ENCODE data around the gene CCDC183.
"Not testable (repeated sequence)": the region's sequence is repeated elsewhere in the genome, so short reads cannot be mapped to it uniquely, and the experiment has no call there.

CCDC183 gene

DNA sequence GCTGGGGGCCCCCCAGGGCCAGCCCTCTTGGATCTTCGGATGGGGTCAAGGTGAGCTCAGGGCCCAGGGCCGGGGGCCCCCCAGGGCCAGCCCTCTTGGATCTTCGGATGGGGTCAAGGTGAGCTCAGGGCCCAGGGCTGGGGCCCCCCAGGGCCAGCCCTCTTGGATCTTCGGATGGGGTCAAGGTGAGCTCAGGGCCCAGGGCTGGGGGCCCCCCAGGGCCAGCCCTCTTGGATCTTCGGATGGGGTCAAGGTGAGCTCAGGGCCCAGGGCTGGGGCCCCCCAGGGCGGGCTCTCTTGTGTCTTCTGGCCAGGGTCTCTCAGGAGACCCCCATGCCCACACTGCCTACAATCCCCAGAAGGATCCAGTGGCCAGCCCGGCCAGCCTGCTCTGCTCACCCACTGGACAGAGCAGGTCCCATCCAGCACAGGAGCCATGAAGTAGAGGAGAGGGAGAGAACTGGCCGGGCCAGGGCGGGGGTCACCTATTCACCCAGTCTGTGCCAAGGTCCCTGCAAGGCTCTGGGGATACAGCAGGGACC, 6.9 kb downstream of the CCDC183 start:
- H4K8ac ChIP-seq (ENCODE audit: low read depth, low read length); H3K4ac ChIP-seq (ENCODE audit: low read depth, low read length); H3K4me1 ChIP-seq (ENCODE audit: control insufficient read depth, low read depth, low read length); H2BK5ac ChIP-seq (ENCODE audit: low read length); H3K9ac ChIP-seq (ENCODE audit: low read length); H3K79me1 ChIP-seq (ENCODE audit: low read length); H2BK15ac ChIP-seq (replicated peaks; ENCODE audit: low read depth); H3K79me2 ChIP-seq (ENCODE audit: control insufficient read depth, insufficient read depth, low read length); H3K36me3 ChIP-seq (ENCODE audit: control insufficient read depth, insufficient read depth, low read length); H3K27me3 ChIP-seq (ENCODE audit: insufficient read depth, low read length, poor library complexity); H3K4me2 ChIP-seq (ENCODE audit: low read length); H3K23ac ChIP-seq (ENCODE audit: low read length); H3K56ac ChIP-seq (ENCODE audit: low read length); H3K27ac ChIP-seq (ENCODE audit: low read depth, low read length); DNase-seq; H2BK120ac ChIP-seq (ENCODE audit: low read depth, low read length); H3K18ac ChIP-seq (ENCODE audit: low read length); H2AK5ac ChIP-seq (ENCODE audit: low read length); H3K4me3 ChIP-seq (ENCODE audit: low read length); H4K5ac ChIP-seq (ENCODE audit: low read length): not testable (repeated sequence)
- WGBS (ENCODE audit: extremely low coverage, insufficient coverage, low lambda C conversion rate), result no CpG with 5 or more reads among the region's 9 CpGs

DNA sequence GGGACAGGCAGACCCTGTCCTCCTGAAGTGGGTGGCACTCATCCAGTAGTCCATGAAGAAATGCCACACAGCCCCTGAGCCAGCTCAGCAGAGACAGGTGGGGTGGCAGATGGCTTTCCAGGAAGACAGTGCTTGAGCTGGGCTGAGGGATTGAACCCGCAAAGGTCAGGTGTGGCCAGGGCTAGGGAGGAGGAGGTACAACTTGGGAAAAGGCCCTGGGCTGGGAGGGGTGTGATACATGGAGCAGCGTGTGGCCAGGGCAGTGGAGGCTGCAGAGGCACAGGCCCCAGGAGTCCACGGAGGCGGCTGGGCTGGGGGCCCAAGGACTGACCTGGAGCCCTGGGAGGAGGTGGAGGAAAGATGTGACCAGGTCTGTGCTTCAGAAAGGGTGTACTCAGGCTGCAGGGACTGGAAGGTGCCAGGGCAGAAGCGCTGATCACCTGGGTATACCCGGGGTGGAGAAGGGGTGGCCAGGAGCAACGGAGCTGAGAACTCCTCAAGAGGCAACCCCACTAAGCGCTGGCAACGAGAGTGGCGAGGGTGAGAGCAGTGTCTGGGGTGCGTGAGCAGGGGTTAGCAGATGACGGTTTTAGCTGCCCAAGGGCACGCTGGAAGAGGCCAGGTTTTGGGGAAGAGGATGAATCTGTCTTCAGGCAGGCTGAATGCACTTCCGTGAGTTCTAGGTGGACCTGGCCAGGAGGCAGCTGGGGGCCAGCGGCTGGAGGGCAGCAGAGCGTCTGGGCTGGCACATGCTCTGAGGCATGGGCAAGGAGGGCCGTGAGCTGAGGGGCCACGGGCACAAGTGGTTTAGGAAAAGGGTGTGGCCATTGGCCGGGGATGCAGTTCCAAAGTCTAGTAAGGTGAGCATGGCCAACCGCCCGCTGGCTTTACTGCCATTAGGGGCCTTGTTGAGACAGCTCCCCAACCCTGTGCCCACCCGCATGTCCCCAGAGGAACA, 7.7 kb downstream of the CCDC183 start:
- H3K27ac ChIP-seq (ENCODE audit: low read depth, low read length), result no peak overlapping the region
- H2BK15ac ChIP-seq (replicated peaks; ENCODE audit: low read depth), result no peak overlapping the region
- peaks cover 8% of the 10 kb centered on the region for H3K79me2 ChIP-seq (ENCODE audit: control insufficient read depth, insufficient read depth, low read length)
- H3K4ac ChIP-seq (ENCODE audit: low read depth, low read length), result no peak overlapping the region
- H4K5ac ChIP-seq (ENCODE audit: low read length), result no peak overlapping the region
- no peak overlapping the region for H2AK5ac ChIP-seq (ENCODE audit: low read length)
- no peak overlapping the region for H3K56ac ChIP-seq (ENCODE audit: low read length)
- H3K4me3 ChIP-seq (ENCODE audit: low read length), result no peak overlapping the region
- no peak for DNase-seq
- H3K79me1 ChIP-seq (ENCODE audit: low read length), result no peaks in the 10 kb centered on the region
- H3K23ac ChIP-seq (ENCODE audit: low read length), result no peak overlapping the region
- H2BK5ac ChIP-seq (ENCODE audit: low read length), result no peak overlapping the region
- H3K4me1 ChIP-seq (ENCODE audit: control insufficient read depth, low read depth, low read length), result peaks cover 1% of the 10 kb centered on the region
- H2BK120ac ChIP-seq (ENCODE audit: low read depth, low read length), result no peak overlapping the region
- H3K27me3 ChIP-seq (ENCODE audit: insufficient read depth, low read length, poor library complexity), result no peaks in the 10 kb centered on the region
- H3K36me3 ChIP-seq (ENCODE audit: control insufficient read depth, insufficient read depth, low read length), result no peaks in the 10 kb centered on the region
- H4K8ac ChIP-seq (ENCODE audit: low read depth, low read length), result no peak overlapping the region
- WGBS (ENCODE audit: extremely low coverage, insufficient coverage, low lambda C conversion rate), result no CpG with 5 or more reads among the region's 22 CpGs
- no peak overlapping the region for H3K18ac ChIP-seq (ENCODE audit: low read length)
- no peak overlapping the region for H3K4me2 ChIP-seq (ENCODE audit: low read length)
- no peak overlapping the region for H3K9ac ChIP-seq (ENCODE audit: low read length)

DNA sequence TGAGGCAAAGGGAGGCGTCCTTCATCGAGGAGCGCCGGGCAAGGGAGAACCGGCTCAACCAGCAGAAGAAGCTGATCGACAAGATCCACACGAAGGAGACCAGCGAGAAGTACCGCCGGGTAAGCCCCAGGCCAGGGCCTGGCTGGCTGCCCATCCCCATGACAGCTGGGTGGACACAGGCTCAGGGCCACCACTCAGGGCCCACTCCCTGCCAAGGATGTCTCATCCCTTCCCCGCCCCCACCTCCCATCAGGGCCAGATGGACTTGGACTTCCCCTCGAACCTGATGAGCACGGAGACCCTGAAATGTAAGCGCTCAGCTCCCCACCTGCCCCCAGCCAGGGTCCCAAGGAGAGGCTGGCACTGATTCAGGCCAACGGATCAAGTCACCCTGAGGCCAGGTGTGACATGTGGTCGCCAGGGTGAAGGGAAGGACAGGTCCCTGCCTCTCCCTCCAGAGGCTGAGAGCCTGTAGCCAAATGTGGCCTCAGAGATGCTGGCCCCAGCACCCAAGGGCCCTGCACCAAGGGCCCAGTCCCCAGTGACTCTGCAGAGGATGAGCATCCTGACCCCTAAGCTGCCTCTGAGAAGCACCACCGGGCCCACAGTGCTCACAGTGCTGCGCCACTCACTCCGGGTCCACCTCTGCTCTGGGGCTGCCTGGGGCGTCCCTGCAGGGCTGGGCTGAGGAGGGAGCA, 8.5 kb downstream of the CCDC183 start:
- no peak overlapping the region for H3K18ac ChIP-seq (ENCODE audit: low read length)
- H3K4ac ChIP-seq (ENCODE audit: low read depth, low read length), result no peak overlapping the region
- no peak overlapping the region for H2BK15ac ChIP-seq (replicated peaks; ENCODE audit: low read depth)
- H3K4me2 ChIP-seq (ENCODE audit: low read length), result no peak overlapping the region
- peaks cover 4% of the 10 kb centered on the region for H3K79me1 ChIP-seq (ENCODE audit: low read length)
- H3K36me3 ChIP-seq (ENCODE audit: control insufficient read depth, insufficient read depth, low read length), result no peaks in the 10 kb centered on the region
- peaks cover 3% of the 10 kb centered on the region for H3K4me1 ChIP-seq (ENCODE audit: control insufficient read depth, low read depth, low read length)
- H2AK5ac ChIP-seq (ENCODE audit: low read length), result no peak overlapping the region
- no peak overlapping the region for H2BK120ac ChIP-seq (ENCODE audit: low read depth, low read length)
- H3K23ac ChIP-seq (ENCODE audit: low read length), result no peak overlapping the region
- H3K56ac ChIP-seq (ENCODE audit: low read length), result no peak overlapping the region
- H4K5ac ChIP-seq (ENCODE audit: low read length), result no peak overlapping the region
- no peak overlapping the region for H2BK5ac ChIP-seq (ENCODE audit: low read length)
- no peak overlapping the region for H3K27ac ChIP-seq (ENCODE audit: low read depth, low read length)
- no peaks in the 10 kb centered on the region for H3K27me3 ChIP-seq (ENCODE audit: insufficient read depth, low read length, poor library complexity)
- no peak overlapping the region for H4K8ac ChIP-seq (ENCODE audit: low read depth, low read length)
- WGBS (ENCODE audit: extremely low coverage, insufficient coverage, low lambda C conversion rate), result no CpG with 5 or more reads among the region's 20 CpGs
- H3K79me2 ChIP-seq (ENCODE audit: control insufficient read depth, insufficient read depth, low read length), result peaks cover 16% of the 10 kb centered on the region
- no peak overlapping the region for H3K9ac ChIP-seq (ENCODE audit: low read length)
- H3K4me3 ChIP-seq (ENCODE audit: low read length), result no peak overlapping the region
- no peak for DNase-seq

DNA sequence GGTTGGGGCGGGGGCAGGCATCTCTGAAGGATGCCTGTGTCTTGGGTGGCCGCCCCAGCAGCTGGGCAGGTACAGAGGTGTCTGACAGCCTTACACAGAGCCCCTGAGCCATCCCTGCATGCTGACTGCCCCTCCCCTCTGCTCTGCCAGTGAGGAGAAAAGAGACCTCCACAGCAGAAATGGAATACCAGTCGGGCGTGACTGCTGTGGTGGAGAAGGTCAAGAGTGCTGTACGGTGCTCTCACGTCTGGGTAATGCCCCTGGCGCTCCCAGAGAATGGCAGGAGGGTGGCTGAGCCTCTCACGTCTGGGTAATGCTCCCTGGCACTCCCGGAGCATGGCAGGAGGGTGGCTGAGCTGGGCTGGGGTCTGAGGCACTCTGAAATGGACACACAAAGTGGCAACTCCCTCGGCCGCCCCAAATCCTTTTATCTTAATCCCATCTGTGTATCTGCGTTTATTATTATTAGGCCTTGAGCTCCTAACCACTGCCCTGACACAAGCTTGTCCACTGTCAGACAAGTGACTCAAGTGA, 9.1 kb downstream of the CCDC183 start:
- no peak overlapping the region for H3K4ac ChIP-seq (ENCODE audit: low read depth, low read length)
- H3K23ac ChIP-seq (ENCODE audit: low read length), result no peak overlapping the region
- H3K4me2 ChIP-seq (ENCODE audit: low read length), result no peak overlapping the region
- H4K5ac ChIP-seq (ENCODE audit: low read length), result no peak overlapping the region
- no peaks in the 10 kb centered on the region for H3K36me3 ChIP-seq (ENCODE audit: control insufficient read depth, insufficient read depth, low read length)
- no peak overlapping the region for H2BK15ac ChIP-seq (replicated peaks; ENCODE audit: low read depth)
- no peak overlapping the region for H3K27ac ChIP-seq (ENCODE audit: low read depth, low read length)
- no CpG with 5 or more reads among the region's 12 CpGs for WGBS (ENCODE audit: extremely low coverage, insufficient coverage, low lambda C conversion rate)
- H3K4me3 ChIP-seq (ENCODE audit: low read length), result no peak overlapping the region
- H3K79me2 ChIP-seq (ENCODE audit: control insufficient read depth, insufficient read depth, low read length), result peaks cover 21% of the 10 kb centered on the region
- no peak overlapping the region for H3K9ac ChIP-seq (ENCODE audit: low read length)
- no peaks in the 10 kb centered on the region for H3K27me3 ChIP-seq (ENCODE audit: insufficient read depth, low read length, poor library complexity)
- no peak for DNase-seq
- no peak overlapping the region for H3K18ac ChIP-seq (ENCODE audit: low read length)
- no peak overlapping the region for H2AK5ac ChIP-seq (ENCODE audit: low read length)
- H2BK5ac ChIP-seq (ENCODE audit: low read length), result no peak overlapping the region
- H4K8ac ChIP-seq (ENCODE audit: low read depth, low read length), result no peak overlapping the region
- no peak overlapping the region for H3K56ac ChIP-seq (ENCODE audit: low read length)
- peaks cover 7% of the 10 kb centered on the region for H3K79me1 ChIP-seq (ENCODE audit: low read length)
- no peak overlapping the region for H2BK120ac ChIP-seq (ENCODE audit: low read depth, low read length)
- H3K4me1 ChIP-seq (ENCODE audit: control insufficient read depth, low read depth, low read length), result peaks cover 6% of the 10 kb centered on the region

DNA sequence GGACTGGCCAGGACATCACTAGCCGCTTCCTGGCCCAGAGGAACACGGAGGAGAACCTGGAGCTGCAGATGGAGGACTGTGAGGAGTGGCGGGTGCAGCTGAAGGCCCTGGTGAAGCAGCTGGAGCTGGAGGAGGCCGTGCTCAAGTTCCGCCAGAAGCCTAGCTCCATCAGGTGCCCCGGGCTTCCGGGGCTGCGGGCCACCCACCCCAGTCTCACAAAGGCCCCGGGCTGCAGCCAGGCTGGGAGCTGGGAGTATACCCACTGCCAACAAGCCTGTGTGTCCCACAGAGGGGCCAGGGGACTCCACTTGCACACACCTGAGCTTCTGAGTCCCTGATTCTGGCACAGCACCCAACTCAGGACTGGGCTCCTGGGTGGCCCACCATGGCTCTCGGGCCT, 9.9 kb downstream of the CCDC183 start:
- Histone ChIP-seq H3K4me1 (ENCODE audit: control insufficient read depth, low read depth, low read length) (peaks cover 4% of the 10 kb centered on the region), H3K56ac (ENCODE audit: low read length) (no peak overlapping the region), H3K9ac (ENCODE audit: low read length) (no peak overlapping the region), H3K27ac (ENCODE audit: low read depth, low read length) (no peak overlapping the region), H2AK5ac (ENCODE audit: low read length) (no peak overlapping the region), H3K27me3 (ENCODE audit: insufficient read depth, low read length, poor library complexity) (no peaks in the 10 kb centered on the region), H2BK5ac (ENCODE audit: low read length) (no peak overlapping the region), H3K18ac (ENCODE audit: low read length) (no peak overlapping the region), H2BK15ac (replicated peaks; ENCODE audit: low read depth) (no peak overlapping the region), H4K8ac (ENCODE audit: low read depth, low read length) (no peak overlapping the region), H2BK120ac (ENCODE audit: low read depth, low read length) (no peak overlapping the region), H3K79me2 (ENCODE audit: control insufficient read depth, insufficient read depth, low read length) (peaks cover 26% of the 10 kb centered on the region), H4K5ac (ENCODE audit: low read length) (no peak overlapping the region), H3K4ac (ENCODE audit: low read depth, low read length) (no peak overlapping the region), H3K4me3 (ENCODE audit: low read length) (no peak overlapping the region), H3K4me2 (ENCODE audit: low read length) (no peak overlapping the region), H3K79me1 (ENCODE audit: low read length) (peaks cover 11% of the 10 kb centered on the region), H3K36me3 (ENCODE audit: control insufficient read depth, insufficient read depth, low read length) (no peaks in the 10 kb centered on the region), H3K23ac (ENCODE audit: low read length) (no peak overlapping the region)
- no CpG with 5 or more reads among the region's 10 CpGs for WGBS (ENCODE audit: extremely low coverage, insufficient coverage, low lambda C conversion rate)
- DNase-seq, result no peak
